H1 (cell line): ENCODE results near the gene ADK. TPM values are rescaled to one million over a fixed set of nuclear protein-coding genes. Genes with fewer than 3 reads are reported as not detected.

Experiments used
- polyA plus RNA-seq, 7 experiments: library from polyadenylated mRNA; depleted of rRNA in 3 of 7; stranded (reverse) in 5 of 7; unstranded in 2 of 7; fragments of >200 nt in 5 of 7; fragments of 200-250 nt in 2 of 7; gene quantifications; 1 replicate in 5 of 7; 2 replicates in 1 of 7; 4 replicates in 1 of 7; pipeline versions ENCODE4 v1.2.1 to v1.2.3, GENCODE V29; 2011 to 2013; ENCODE audit warnings: missing spikeins in 2 of 7, mixed read lengths in 2 of 7
- total RNA-seq: library from RNA; stranded (reverse); fragmentation: NEBNext Ultra II Directional; extraction: Animal tissue kit (Norgen Biotek cat#: 25700); gene quantifications from 2 replicates; pipeline ENCODE4 v1.2.1, GENCODE V29; 2021
- TF ChIP-seq, protein P1 (sequence below): fragments of 300-600 bp; sonication (generic); IDR thresholded peaks from 2 replicates; pipeline ENCODE4 v1.7.1; 2012; ENCODE audit warnings: low read length, moderate library complexity, mild to moderate bottlenecking, inconsistent platforms; ENCODE audit not compliant: insufficient replicate concordance

ADK gene
- total and polyA plus RNA-seq, 2 of the 8 experiments (the other 6 are each of a cell fraction or from before 2014, with no cell fraction given): 12.3 to 42.4 TPM

DNA sequence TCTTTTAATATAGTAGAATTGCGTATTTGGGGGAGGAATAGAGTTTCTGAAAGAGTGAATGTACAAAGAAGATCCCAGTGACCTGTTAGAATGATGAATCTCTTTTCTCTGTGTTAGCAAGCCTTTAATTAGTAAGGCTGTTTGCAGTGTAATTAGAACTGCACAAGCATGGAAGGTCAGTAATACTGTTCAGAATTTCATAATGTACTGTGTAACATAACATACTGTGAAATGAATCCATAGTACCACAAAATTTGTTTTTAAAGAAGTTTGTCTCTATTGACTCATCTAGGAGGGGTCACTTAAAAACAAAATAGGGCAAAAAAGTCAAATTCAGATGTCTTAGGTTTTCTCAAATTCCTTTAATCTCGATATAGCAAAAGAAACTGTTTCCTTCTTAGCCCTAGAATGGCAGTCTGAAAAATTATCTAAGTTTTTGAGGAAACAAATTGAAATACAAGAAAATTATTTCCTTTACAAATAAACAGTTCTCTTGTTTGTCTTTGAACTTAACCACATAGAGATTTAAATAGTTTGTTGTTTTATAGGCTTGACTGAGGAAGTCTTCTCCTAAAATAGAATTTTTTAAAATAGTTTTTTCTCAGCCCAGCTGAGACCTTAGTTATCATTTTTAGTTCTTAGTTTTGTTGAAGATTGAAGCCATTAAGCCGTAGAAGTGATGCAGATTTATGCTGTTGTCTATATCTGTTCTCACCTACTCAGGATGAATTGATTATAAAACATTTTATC lies 12.5 kb downstream of the ADK start (continued):
- TF ChIP-seq, protein P1, sequence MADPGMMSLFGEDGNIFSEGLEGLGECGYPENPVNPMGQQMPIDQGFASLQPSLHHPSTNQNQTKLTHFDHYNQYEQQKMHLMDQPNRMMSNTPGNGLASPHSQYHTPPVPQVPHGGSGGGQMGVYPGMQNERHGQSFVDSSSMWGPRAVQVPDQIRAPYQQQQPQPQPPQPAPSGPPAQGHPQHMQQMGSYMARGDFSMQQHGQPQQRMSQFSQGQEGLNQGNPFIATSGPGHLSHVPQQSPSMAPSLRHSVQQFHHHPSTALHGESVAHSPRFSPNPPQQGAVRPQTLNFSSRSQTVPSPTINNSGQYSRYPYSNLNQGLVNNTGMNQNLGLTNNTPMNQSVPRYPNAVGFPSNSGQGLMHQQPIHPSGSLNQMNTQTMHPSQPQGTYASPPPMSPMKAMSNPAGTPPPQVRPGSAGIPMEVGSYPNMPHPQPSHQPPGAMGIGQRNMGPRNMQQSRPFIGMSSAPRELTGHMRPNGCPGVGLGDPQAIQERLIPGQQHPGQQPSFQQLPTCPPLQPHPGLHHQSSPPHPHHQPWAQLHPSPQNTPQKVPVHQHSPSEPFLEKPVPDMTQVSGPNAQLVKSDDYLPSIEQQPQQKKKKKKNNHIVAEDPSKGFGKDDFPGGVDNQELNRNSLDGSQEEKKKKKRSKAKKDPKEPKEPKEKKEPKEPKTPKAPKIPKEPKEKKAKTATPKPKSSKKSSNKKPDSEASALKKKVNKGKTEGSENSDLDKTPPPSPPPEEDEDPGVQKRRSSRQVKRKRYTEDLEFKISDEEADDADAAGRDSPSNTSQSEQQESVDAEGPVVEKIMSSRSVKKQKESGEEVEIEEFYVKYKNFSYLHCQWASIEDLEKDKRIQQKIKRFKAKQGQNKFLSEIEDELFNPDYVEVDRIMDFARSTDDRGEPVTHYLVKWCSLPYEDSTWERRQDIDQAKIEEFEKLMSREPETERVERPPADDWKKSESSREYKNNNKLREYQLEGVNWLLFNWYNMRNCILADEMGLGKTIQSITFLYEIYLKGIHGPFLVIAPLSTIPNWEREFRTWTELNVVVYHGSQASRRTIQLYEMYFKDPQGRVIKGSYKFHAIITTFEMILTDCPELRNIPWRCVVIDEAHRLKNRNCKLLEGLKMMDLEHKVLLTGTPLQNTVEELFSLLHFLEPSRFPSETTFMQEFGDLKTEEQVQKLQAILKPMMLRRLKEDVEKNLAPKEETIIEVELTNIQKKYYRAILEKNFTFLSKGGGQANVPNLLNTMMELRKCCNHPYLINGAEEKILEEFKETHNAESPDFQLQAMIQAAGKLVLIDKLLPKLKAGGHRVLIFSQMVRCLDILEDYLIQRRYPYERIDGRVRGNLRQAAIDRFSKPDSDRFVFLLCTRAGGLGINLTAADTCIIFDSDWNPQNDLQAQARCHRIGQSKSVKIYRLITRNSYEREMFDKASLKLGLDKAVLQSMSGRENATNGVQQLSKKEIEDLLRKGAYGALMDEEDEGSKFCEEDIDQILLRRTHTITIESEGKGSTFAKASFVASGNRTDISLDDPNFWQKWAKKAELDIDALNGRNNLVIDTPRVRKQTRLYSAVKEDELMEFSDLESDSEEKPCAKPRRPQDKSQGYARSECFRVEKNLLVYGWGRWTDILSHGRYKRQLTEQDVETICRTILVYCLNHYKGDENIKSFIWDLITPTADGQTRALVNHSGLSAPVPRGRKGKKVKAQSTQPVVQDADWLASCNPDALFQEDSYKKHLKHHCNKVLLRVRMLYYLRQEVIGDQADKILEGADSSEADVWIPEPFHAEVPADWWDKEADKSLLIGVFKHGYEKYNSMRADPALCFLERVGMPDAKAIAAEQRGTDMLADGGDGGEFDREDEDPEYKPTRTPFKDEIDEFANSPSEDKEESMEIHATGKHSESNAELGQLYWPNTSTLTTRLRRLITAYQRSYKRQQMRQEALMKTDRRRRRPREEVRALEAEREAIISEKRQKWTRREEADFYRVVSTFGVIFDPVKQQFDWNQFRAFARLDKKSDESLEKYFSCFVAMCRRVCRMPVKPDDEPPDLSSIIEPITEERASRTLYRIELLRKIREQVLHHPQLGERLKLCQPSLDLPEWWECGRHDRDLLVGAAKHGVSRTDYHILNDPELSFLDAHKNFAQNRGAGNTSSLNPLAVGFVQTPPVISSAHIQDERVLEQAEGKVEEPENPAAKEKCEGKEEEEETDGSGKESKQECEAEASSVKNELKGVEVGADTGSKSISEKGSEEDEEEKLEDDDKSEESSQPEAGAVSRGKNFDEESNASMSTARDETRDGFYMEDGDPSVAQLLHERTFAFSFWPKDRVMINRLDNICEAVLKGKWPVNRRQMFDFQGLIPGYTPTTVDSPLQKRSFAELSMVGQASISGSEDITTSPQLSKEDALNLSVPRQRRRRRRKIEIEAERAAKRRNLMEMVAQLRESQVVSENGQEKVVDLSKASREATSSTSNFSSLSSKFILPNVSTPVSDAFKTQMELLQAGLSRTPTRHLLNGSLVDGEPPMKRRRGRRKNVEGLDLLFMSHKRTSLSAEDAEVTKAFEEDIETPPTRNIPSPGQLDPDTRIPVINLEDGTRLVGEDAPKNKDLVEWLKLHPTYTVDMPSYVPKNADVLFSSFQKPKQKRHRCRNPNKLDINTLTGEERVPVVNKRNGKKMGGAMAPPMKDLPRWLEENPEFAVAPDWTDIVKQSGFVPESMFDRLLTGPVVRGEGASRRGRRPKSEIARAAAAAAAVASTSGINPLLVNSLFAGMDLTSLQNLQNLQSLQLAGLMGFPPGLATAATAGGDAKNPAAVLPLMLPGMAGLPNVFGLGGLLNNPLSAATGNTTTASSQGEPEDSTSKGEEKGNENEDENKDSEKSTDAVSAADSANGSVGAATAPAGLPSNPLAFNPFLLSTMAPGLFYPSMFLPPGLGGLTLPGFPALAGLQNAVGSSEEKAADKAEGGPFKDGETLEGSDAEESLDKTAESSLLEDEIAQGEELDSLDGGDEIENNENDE: no peak
